ENCODE results near the gene SATB2.

GRCh38 chr2:199306116-199306515 lies 151.6 kb downstream of the SATB2 start:
- TF ChIP-seq CTCF (IDR thresholded peaks at IDR 0.05) (no peak), EP300 (IDR thresholded peaks at IDR 0.05) (no peak), POLR2A (IDR thresholded peaks at IDR 0.05; ENCODE audit: low read depth) (no peak), POLR2AphosphoS5 (IDR thresholded peaks at IDR 0.05) (no peak)

Measured in esophagus muscularis mucosa (tissue), 4 donors.